ENCODE results near the gene SRXN1.

DNA sequence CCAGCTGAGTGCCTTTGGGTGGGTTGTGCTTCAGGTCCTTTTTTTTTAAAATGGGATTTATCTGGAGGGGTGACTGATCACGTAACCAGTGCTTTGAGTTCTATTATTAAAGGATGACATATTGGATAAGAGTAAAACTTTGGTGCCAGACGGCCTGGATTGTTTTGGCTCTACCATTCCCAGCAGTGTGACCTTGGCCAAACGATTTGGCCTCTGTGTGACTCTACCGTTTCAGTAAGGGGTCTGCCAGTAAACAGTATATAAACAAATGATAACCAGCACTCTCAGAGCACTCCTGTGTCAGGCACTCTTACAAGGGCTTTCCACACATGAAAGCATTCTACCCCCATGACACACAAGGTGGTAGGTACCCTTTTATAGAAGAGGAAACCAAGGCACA, 13.9 kb upstream of the SRXN1 start:
- TF ChIP-seq CTCF (IDR thresholded peaks at IDR 0.05) (no peak), POLR2A (IDR thresholded peaks at IDR 0.05) (no peak), POLR2AphosphoS5 (IDR thresholded peaks at IDR 0.05) (no peak)
